Measurements from ENCODE around the gene GHR.
A peak's percentile ranks its signal among the peaks of the same experiment; 100 is the strongest.

The GHR gene

GRCh38 chr5:42604171-42604711 lies 181.0 kb downstream of the GHR start:
- DNase-seq (ENCODE audit: low spot score): no peak

GRCh38 chr5:42605490-42605889 lies 182.3 kb downstream of the GHR start:
- DNase-seq (ENCODE audit: low spot score): no peak

GRCh38 chr5:42606464-42606869 lies 183.2 kb downstream of the GHR start:
- no peak for DNase-seq (ENCODE audit: low spot score)

- no peak for DNase-seq (ENCODE audit: low spot score)
Measured at GRCh38 chr5:42611437-42611836, 188.2 kb downstream of the GHR start.

- DNase-seq (ENCODE audit: low spot score): no peak
Measured at GRCh38 chr5:42612750-42613366, 189.6 kb downstream of the GHR start.

GRCh38 chr5:42614509-42614908 lies 191.3 kb downstream of the GHR start:
- DNase-seq (ENCODE audit: low spot score): no peak

- DNase-seq (ENCODE audit: low spot score): peak; percentile 11
Measured at GRCh38 chr5:42620579-42621216, 197.5 kb downstream of the GHR start.

- DNase-seq (ENCODE audit: low spot score): no peak
Measured at GRCh38 chr5:42621242-42621641, 198.0 kb downstream of the GHR start.

GRCh38 chr5:42621662-42622061 lies 198.4 kb downstream of the GHR start:
- no peak for DNase-seq (ENCODE audit: low spot score)

GRCh38 chr5:42624912-42625311 lies 201.7 kb downstream of the GHR start:
- no peak for DNase-seq (ENCODE audit: low spot score)

GRCh38 chr5:42626462-42626861 lies 203.2 kb downstream of the GHR start:
- no peak for DNase-seq (ENCODE audit: low spot score)

- no peak for DNase-seq (ENCODE audit: low spot score)
Measured at GRCh38 chr5:42628821-42629220, 205.6 kb downstream of the GHR start.

GRCh38 chr5:42629284-42629683 lies 206.0 kb downstream of the GHR start:
- no peak for DNase-seq (ENCODE audit: low spot score)

GRCh38 chr5:42631241-42631640 lies 208.0 kb downstream of the GHR start:
- DNase-seq (ENCODE audit: low spot score): no peak

- DNase-seq (ENCODE audit: low spot score): no peak
Measured at GRCh38 chr5:42632354-42632900, 209.2 kb downstream of the GHR start.

GRCh38 chr5:42634575-42634974 lies 211.3 kb downstream of the GHR start:
- DNase-seq (ENCODE audit: low spot score): no peak

- DNase-seq (ENCODE audit: low spot score): no peak
Measured at GRCh38 chr5:42636425-42636824, 213.2 kb downstream of the GHR start.

- no peak for DNase-seq (ENCODE audit: low spot score)
Measured at GRCh38 chr5:42636946-42637345, 213.7 kb downstream of the GHR start.

GRCh38 chr5:42638972-42639371 lies 215.7 kb downstream of the GHR start:
- DNase-seq (ENCODE audit: low spot score): no peak

- no peak for DNase-seq (ENCODE audit: low spot score)
Measured at GRCh38 chr5:42640835-42641234, 217.6 kb downstream of the GHR start.

- no peak for DNase-seq (ENCODE audit: low spot score)
Measured at GRCh38 chr5:42641336-42642005, 218.2 kb downstream of the GHR start.

GRCh38 chr5:42642006-42642405 lies 218.8 kb downstream of the GHR start:
- DNase-seq (ENCODE audit: low spot score): no peak

GRCh38 chr5:42643360-42643759 lies 220.1 kb downstream of the GHR start:
- DNase-seq (ENCODE audit: low spot score): no peak

Data from Ammon's horn (tissue), 1 donor.